HepG2 (cell line): Measurements from ENCODE around the gene EPB41. TPM values are rescaled to one million over a fixed set of nuclear protein-coding genes. Genes with fewer than 3 reads are reported as not detected.

Experiments
- ATAC-seq: fragments of 200-7000 bp; cut with Tn5 transposase; 3 replicates; pipeline ENCODE4 v1.9.1; 2020; ENCODE audit warnings: mild to moderate bottlenecking, moderate library complexity
- BruUV-seq: library from RNA; stranded (reverse); fragments of 400-500 nt; replicated peaks from 2 replicates; lab custom pipeline; 2021; lab: Mats Ljungman, UMichigan
- CTCF ChIA-PET: fragments of 300-600 bp; formaldehyde crosslinking; extraction: SDS; loops from one replicate; lab custom pipeline; 2021; ENCODE audit warnings: low total read pairs, inconsistent platforms, low intra/inter-chr PET ratio; lab: Yijun Ruan, JAX
- POLR2A ChIA-PET: fragments of 350-600 bp; sonication (Branson Sonifier 250); formaldehyde crosslinking; loops from one replicate; lab custom pipeline; 2020; ENCODE audit warnings: antibody characterized with exemption, inconsistent platforms; lab: Yijun Ruan, JAX
- DNase-seq: peaks from one replicate; pipeline ENCODE4 v3.0.0-alpha.2; 2015; ENCODE audit warnings: low spot score
- FAIRE-seq: peaks from 3 replicates; lab custom pipeline; 2011; peaks lifted over from hg19 to GRCh38; lab: Jason Lieb, UNC
- H2AFZ ChIP-seq: one replicate; pipeline ENCODE4 v1.6.1; 2011; ENCODE audit warnings: low read length, inconsistent platforms
- H3K27ac ChIP-seq: fragments of 300-600 bp; 3 replicates; pipeline ENCODE4 v1.8.0; 2011; ENCODE audit warnings: mixed run types, mild to moderate bottlenecking, mixed read lengths, low read length, inconsistent platforms; ENCODE audit not compliant: insufficient read depth; ENCODE audit errors: extremely low read length
- H3K27me3 ChIP-seq, 2 experiments: fragments of 200-600 bp in 1 of 2; 2 replicates in 1 of 2; 3 replicates in 1 of 2; pipeline versions ENCODE4 v1.6.0 to v1.8.0; 2011; ENCODE audit warnings: low read length in 2 of 2, mild to moderate bottlenecking in 2 of 2, moderate library complexity in 2 of 2, inconsistent platforms in 1 of 2; ENCODE audit not compliant: insufficient read depth in 2 of 2, control insufficient read depth in 1 of 2
- H3K36me3 ChIP-seq, 2 experiments: fragments of 200-600 bp in 1 of 2; replicated peaks in 1 of 2; 2 replicates in 1 of 2; 3 replicates in 1 of 2; pipeline versions ENCODE4 v1.5.1 to v1.8.0; 2011; ENCODE audit warnings: low read length in 2 of 2, inconsistent platforms in 1 of 2; ENCODE audit not compliant: insufficient read depth in 2 of 2, control insufficient read depth in 1 of 2
- H3K4me1 ChIP-seq: 2 replicates; pipeline ENCODE4 v1.5.1; 2012; ENCODE audit warnings: low read length, inconsistent platforms; ENCODE audit not compliant: insufficient read depth
- H3K4me2 ChIP-seq: 2 replicates; pipeline ENCODE4 v1.6.0; 2011; ENCODE audit warnings: low read depth, low read length, inconsistent platforms
- H3K4me3 ChIP-seq, 3 experiments: fragments of 200-600 bp in 1 of 3; sonication (generic), shearing (Covaris generic) in 1 of 3; replicated peaks in 1 of 3; 2 replicates each; pipeline ENCODE4 v1.5.1; 2011 to 2016; ENCODE audit warnings: low read length in 3 of 3, inconsistent platforms in 2 of 3, low read depth in 2 of 3, mild to moderate bottlenecking in 2 of 3, control low read depth in 1 of 3, mixed read lengths in 1 of 3; ENCODE audit not compliant: insufficient read depth in 1 of 3
- H3K79me2 ChIP-seq: one replicate; pipeline ENCODE4 v1.6.1; 2011; ENCODE audit warnings: low read length, inconsistent platforms; ENCODE audit not compliant: insufficient read depth
- H3K9ac ChIP-seq: 2 replicates; pipeline ENCODE4 v1.6.0; 2011; ENCODE audit warnings: mild to moderate bottlenecking, low read depth, low read length, inconsistent platforms; ENCODE audit not compliant: insufficient read depth
- H3K9me3 ChIP-seq: 2 replicates; pipeline ENCODE4 v1.5.1; 2012; ENCODE audit warnings: mild to moderate bottlenecking, low read length
- H4K20me1 ChIP-seq: 2 replicates; pipeline ENCODE4 v1.6.0; 2011; ENCODE audit warnings: inconsistent platforms, mild to moderate bottlenecking, low read length, moderate library complexity; ENCODE audit not compliant: insufficient read depth
- KDM3A ChIP-seq: IDR thresholded peaks from 2 replicates; pipeline ENCODE4 v1.6.1; 2018; ENCODE audit warnings: low read depth, missing compliant biosample characterization
- MAFG ChIP-seq: sonication (generic); formaldehyde crosslinking; IDR thresholded peaks from 2 replicates; pipeline ENCODE4 v1.5.1; 2020; ENCODE audit warnings: mild to moderate bottlenecking, missing genetic modification reagents
- NBN ChIP-seq: fragments of 450-650 bp; conservative IDR thresholded peaks from 2 replicates; pipeline ENCODE4 v1.6.1; 2017
- WIZ ChIP-seq: sonication (generic); formaldehyde crosslinking; IDR thresholded peaks from 2 replicates; pipeline ENCODE4 v1.5.1; 2020; ENCODE audit warnings: mild to moderate bottlenecking, missing genetic modification reagents
- ZNF160 ChIP-seq: sonication (generic); formaldehyde crosslinking; IDR thresholded peaks from 2 replicates; pipeline ENCODE4 v1.8.0; 2022; ENCODE audit warnings: mild to moderate bottlenecking, inconsistent platforms, missing genetic modification reagents
- ZNF781 ChIP-seq: sonication (generic); formaldehyde crosslinking; IDR thresholded peaks from 2 replicates; pipeline ENCODE4 v1.5.1; 2020; ENCODE audit warnings: borderline replicate concordance, mild to moderate bottlenecking, missing genetic modification reagents; ENCODE audit errors: not compliant biosample characterization
- WGBS: methylation state at CpG from one replicate; pipeline ENCODE4 v1.1.6; 2017; ENCODE audit warnings: low lambda C conversion rate; 5-methylcytosine and 5-hydroxymethylcytosine counted together
- in situ Hi-C: cut with HindIII; loops from 2 replicates; pipeline ENCODE4 v1.10.0; 2017; ENCODE audit warnings: low pct_unique_long_range_greater_than_20kb; ENCODE audit not compliant: extremely low pct_ligation_motif_present
- intact Hi-C: fragments of 100-400 bp; cut with micrococcal nuclease; formaldehyde crosslinking; loops from one replicate; pipeline ENCODE4 v1.10.0; 2022; ENCODE audit not compliant: unreplicated experiment
- polyA plus RNA-seq, 8 experiments: library from polyadenylated mRNA; depleted of rRNA in 3 of 8; stranded (reverse) in 7 of 8; unstranded in 1 of 8; fragments of >200 nt; fragmentation: Illumina TruSeq in 4 of 8; extraction: Trizol in 4 of 8; gene quantifications; 2 replicates each; pipeline versions ENCODE4 v1.2.1 to v1.2.3, GENCODE V29; 2011 to 2016; ENCODE audit warnings: low read depth in 4 of 8, missing spikeins in 1 of 8, mixed read lengths in 1 of 8; ENCODE audit not compliant: insufficient read depth in 1 of 8
- total RNA-seq, 5 experiments: library from RNA; depleted of rRNA; stranded (reverse); fragments of >200 nt; fragmentation: Illumina TruSeq; extraction: Trizol; gene quantifications; 2 replicates each; pipeline ENCODE4 v1.2.3, GENCODE V29; 2016; ENCODE audit warnings: low read depth in 1 of 5
- TF ChIP-seq, protein P1 (sequence below): sonication (generic); formaldehyde crosslinking; conservative IDR thresholded peaks from 2 replicates; pipeline ENCODE4 v1.4.0; 2020; ENCODE audit warnings: missing genetic modification reagents

Gene EPB41
- total and polyA plus RNA-seq, 2 of the 13 experiments (the other 11 are each of a cell fraction or from before 2014, with no cell fraction given) = 34.5 to 46.7 TPM

GRCh38 chr1:29002792-29003191, 88.4 kb downstream of the EPB41 start (continued):
- TF ChIP-seq, protein P1, sequence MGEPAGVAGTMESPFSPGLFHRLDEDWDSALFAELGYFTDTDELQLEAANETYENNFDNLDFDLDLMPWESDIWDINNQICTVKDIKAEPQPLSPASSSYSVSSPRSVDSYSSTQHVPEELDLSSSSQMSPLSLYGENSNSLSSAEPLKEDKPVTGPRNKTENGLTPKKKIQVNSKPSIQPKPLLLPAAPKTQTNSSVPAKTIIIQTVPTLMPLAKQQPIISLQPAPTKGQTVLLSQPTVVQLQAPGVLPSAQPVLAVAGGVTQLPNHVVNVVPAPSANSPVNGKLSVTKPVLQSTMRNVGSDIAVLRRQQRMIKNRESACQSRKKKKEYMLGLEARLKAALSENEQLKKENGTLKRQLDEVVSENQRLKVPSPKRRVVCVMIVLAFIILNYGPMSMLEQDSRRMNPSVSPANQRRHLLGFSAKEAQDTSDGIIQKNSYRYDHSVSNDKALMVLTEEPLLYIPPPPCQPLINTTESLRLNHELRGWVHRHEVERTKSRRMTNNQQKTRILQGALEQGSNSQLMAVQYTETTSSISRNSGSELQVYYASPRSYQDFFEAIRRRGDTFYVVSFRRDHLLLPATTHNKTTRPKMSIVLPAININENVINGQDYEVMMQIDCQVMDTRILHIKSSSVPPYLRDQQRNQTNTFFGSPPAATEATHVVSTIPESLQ (CRISPR knock-in tag) = no peak
- no peak for TF ChIP-seq ZNF781 (CRISPR knock-in tag)
- TF ChIP-seq ZNF160 (CRISPR knock-in tag) = no peak
- TF ChIP-seq NBN = no peak
- TF ChIP-seq KDM3A (CRISPR knock-in tag) = no peak
- no peak for TF ChIP-seq MAFG (CRISPR knock-in tag)

- Histone ChIP-seq H3K9me3 (no peaks in the 10 kb centered on the region), H3K27me3 (no peaks in the 10 kb centered on the region), H2AFZ (no peak overlapping the region), H3K36me3 (peaks cover 0 to 4% of the 10 kb centered on the region in 2 experiments; a peak in 2 of 5 replicates), H3K79me2 (no peaks in the 10 kb centered on the region), H3K27ac (no peak overlapping the region), H3K4me2 (no peak overlapping the region), H4K20me1 (no peaks in the 10 kb centered on the region), H3K4me3 (no peak overlapping the region), H3K4me1 (no peaks in the 10 kb centered on the region), H3K9ac (no peak overlapping the region)
- ATAC-seq = no peak
- intact Hi-C loops (no loop called here), in situ Hi-C loops (no loop called here)
- FAIRE-seq = no peak
- ChIA-PET POLR2A (no interaction called here), CTCF (no interaction called here)
- TF ChIP-seq WIZ (CRISPR knock-in tag) = no peak
- DNase-seq = no peak
- 100% methylated on average over 1 of the region's 1 CpG for WGBS
- no TSS peak for BruUV-seq
Observed at GRCh38 chr1:29004288-29004687, 89.9 kb downstream of the EPB41 start.
